Osteoblast (primary cell): Measurements from ENCODE around the gene PROX1. TPM values are rescaled to one million over a fixed set of nuclear protein-coding genes. Genes with fewer than 3 reads are reported as not detected.

Experiments used
- DNase-seq: peaks from one replicate; pipeline ENCODE4 v3.0.0; 2011; ENCODE audit warnings: low spot score, mixed read lengths; ENCODE audit not compliant: insufficient read length; ENCODE audit errors: missing footprints
- H2AFZ ChIP-seq: 2 replicates; pipeline ENCODE4 v1.6.0; 2011; ENCODE audit warnings: mild to moderate bottlenecking, low read length
- H3K27ac ChIP-seq: 2 replicates; pipeline ENCODE4 v1.5.1; 2011; ENCODE audit warnings: mild to moderate bottlenecking, low read depth, low read length, moderate library complexity
- H3K27me3 ChIP-seq: 2 replicates; pipeline ENCODE4 v1.6.0; 2012; ENCODE audit warnings: mild to moderate bottlenecking, control low read depth, inconsistent platforms, low read length, moderate library complexity; ENCODE audit not compliant: insufficient read depth
- H3K36me3 ChIP-seq: 2 replicates; pipeline ENCODE4 v1.5.1; 2011; ENCODE audit warnings: mild to moderate bottlenecking, low read length, control low read depth, moderate library complexity; ENCODE audit not compliant: insufficient read depth
- H3K4me1 ChIP-seq: 2 replicates; pipeline ENCODE4 v1.5.1; 2011; ENCODE audit warnings: mild to moderate bottlenecking, low read length, control low read depth, moderate library complexity; ENCODE audit not compliant: insufficient read depth
- H3K4me2 ChIP-seq: 2 replicates; pipeline ENCODE4 v1.6.0; 2011; ENCODE audit warnings: mild to moderate bottlenecking, low read length; ENCODE audit not compliant: insufficient read depth
- H3K4me3 ChIP-seq: fragments of 200-600 bp; sonication (generic); 3 replicates; pipeline ENCODE4 v1.5.1; 2012; ENCODE audit warnings: mild to moderate bottlenecking, low read length, inconsistent platforms; ENCODE audit not compliant: insufficient read depth
- H3K79me2 ChIP-seq: 2 replicates; pipeline ENCODE4 v1.6.0; 2012; ENCODE audit warnings: mild to moderate bottlenecking, low read length, control low read depth, inconsistent platforms; ENCODE audit not compliant: insufficient read depth
- H3K9me3 ChIP-seq: 2 replicates; pipeline ENCODE4 v1.5.1; 2011; ENCODE audit warnings: low read depth, low read length, control low read depth
- H4K20me1 ChIP-seq: 2 replicates; pipeline ENCODE4 v1.6.0; 2012; ENCODE audit warnings: mild to moderate bottlenecking, low read length, control low read depth; ENCODE audit not compliant: insufficient read depth
- CTCF ChIP-seq: IDR thresholded peaks from 2 replicates; pipeline ENCODE4 v1.5.1; 2011; ENCODE audit warnings: mild to moderate bottlenecking, low read depth, low read length, moderate library complexity; ENCODE audit errors: extremely low read depth
- total RNA-seq: library from RNA; depleted of rRNA; stranded (reverse); fragments of >200 nt; gene quantifications from 2 replicates; pipeline ENCODE4 v1.2.3, GENCODE V29; 2012

Gene PROX1
- total RNA-seq, 1 donor: under 0.01 TPM

- H4K20me1 ChIP-seq: no peaks in the 10 kb centered on the region
- H3K9me3 ChIP-seq: no peaks in the 10 kb centered on the region
- no peak overlapping the region for H3K4me2 ChIP-seq
- no peaks in the 10 kb centered on the region for H3K4me1 ChIP-seq
- H3K27me3 ChIP-seq: no peaks in the 10 kb centered on the region
- H3K79me2 ChIP-seq: no peaks in the 10 kb centered on the region
- no peak overlapping the region for H2AFZ ChIP-seq
- no peaks in the 10 kb centered on the region for H3K36me3 ChIP-seq
- no peak overlapping the region for H3K27ac ChIP-seq
- no peak for TF ChIP-seq CTCF
- no peak for DNase-seq
- no peak overlapping the region for H3K4me3 ChIP-seq
These were observed 22.9 kb downstream of the PROX1 start for GRCh38 chr1:214010717-214011116.

- TF ChIP-seq CTCF: no peak
- H3K4me1 ChIP-seq: no peaks in the 10 kb centered on the region
- no peaks in the 10 kb centered on the region for H3K9me3 ChIP-seq
- no peak overlapping the region for H3K4me2 ChIP-seq
- H3K36me3 ChIP-seq: no peaks in the 10 kb centered on the region
- no peak overlapping the region for H3K27ac ChIP-seq
- no peak overlapping the region for H3K4me3 ChIP-seq
- H3K79me2 ChIP-seq: no peaks in the 10 kb centered on the region
- no peak for DNase-seq
- no peaks in the 10 kb centered on the region for H3K27me3 ChIP-seq
- H2AFZ ChIP-seq: no peak overlapping the region
- no peaks in the 10 kb centered on the region for H4K20me1 ChIP-seq
These were observed 24.6 kb downstream of the PROX1 start for GRCh38 chr1:214012418-214012817.

- H3K4me1 ChIP-seq: no peaks in the 10 kb centered on the region
- H3K4me2 ChIP-seq: no peak overlapping the region
- no peaks in the 10 kb centered on the region for H4K20me1 ChIP-seq
- DNase-seq: no peak
- H3K36me3 ChIP-seq: no peaks in the 10 kb centered on the region
- no peaks in the 10 kb centered on the region for H3K9me3 ChIP-seq
- no peak overlapping the region for H3K4me3 ChIP-seq
- H3K79me2 ChIP-seq: no peaks in the 10 kb centered on the region
- no peak overlapping the region for H3K27ac ChIP-seq
- TF ChIP-seq CTCF: no peak
- no peak overlapping the region for H2AFZ ChIP-seq
- no peaks in the 10 kb centered on the region for H3K27me3 ChIP-seq
These were observed 26.0 kb downstream of the PROX1 start for GRCh38 chr1:214013614-214014377.

- H3K4me1 ChIP-seq: no peaks in the 10 kb centered on the region
- no peaks in the 10 kb centered on the region for H3K9me3 ChIP-seq
- H4K20me1 ChIP-seq: no peaks in the 10 kb centered on the region
- no peak overlapping the region for H3K4me2 ChIP-seq
- DNase-seq: no peak
- TF ChIP-seq CTCF: no peak
- no peak overlapping the region for H2AFZ ChIP-seq
- H3K4me3 ChIP-seq: no peak overlapping the region
- no peaks in the 10 kb centered on the region for H3K36me3 ChIP-seq
- no peak overlapping the region for H3K27ac ChIP-seq
- no peaks in the 10 kb centered on the region for H3K79me2 ChIP-seq
- H3K27me3 ChIP-seq: no peaks in the 10 kb centered on the region
These were observed 27.0 kb downstream of the PROX1 start for GRCh38 chr1:214014730-214015129.
